ENCODE measurements around the gene NELL1.

NELL1 gene

DNA sequence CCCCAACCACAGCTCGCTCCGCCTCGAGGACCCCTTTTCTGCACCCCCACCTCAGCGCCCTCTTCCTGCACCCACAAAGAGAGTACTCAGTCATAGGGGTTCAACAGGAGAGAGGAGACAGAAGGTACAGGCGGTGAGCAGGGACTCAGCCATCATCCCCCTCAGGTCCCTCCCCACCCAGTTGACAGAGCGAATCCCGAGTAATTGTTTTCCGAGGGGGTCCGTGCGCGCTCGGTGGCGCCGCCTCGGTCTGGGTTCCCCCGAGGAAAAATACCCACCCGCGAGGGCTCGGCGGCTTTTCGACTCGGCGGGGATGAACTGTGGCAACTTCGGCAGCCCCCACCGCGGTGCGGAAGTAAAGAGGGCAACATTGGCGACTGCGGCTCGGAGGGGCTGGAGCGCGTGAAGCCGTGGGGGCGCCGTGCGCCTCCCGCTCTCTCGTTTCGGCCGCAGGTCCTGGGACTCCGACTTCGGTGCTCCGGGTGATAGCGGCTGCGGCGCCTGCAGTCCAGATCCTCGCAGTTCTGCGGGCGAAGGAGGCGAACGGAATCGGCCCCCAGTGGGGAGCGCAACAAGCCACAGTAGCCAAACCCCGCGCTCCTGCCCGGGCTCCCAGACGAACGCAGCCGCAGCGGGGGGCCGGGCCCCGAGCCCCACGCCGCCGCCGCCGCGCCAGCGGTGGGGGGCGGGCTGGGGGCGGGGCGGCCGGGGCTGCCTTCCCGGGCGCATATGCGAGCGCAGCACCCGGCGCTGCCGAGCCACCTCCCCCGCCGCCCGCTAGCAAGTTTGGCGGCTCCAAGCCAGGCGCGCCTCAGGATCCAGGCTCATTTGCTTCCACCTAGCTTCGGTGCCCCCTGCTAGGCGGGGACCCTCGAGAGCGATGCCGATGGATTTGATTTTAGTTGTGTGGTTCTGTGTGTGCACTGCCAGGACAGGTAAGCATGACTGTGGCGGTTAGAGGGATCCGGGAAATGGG, at the start of gene NELL1:
TSS of gene NELL1 (plus strand) at position 743 of the 976 bp plus-strand sequence.
- Histone ChIP-seq H3K9me3 (ENCODE audit: severe bottlenecking) (no peaks in the 10 kb centered on the region), H3K4me3 (ENCODE audit: severe bottlenecking) (no peak within 1 kb of the TSS), H3K36me3 (ENCODE audit: low read depth) (no peaks in the 10 kb centered on the region), H3K4me1 (ENCODE audit: insufficient read depth, poor library complexity, severe bottlenecking) (no peaks in the 10 kb centered on the region), H3K27ac (ENCODE audit: poor library complexity, severe bottlenecking) (no peak within 1 kb of the TSS), H3K27me3 (ENCODE audit: insufficient read depth, poor library complexity, severe bottlenecking) (peaks cover 71% of the 10 kb centered on the region)
- ATAC-seq (ENCODE audit: low read depth) (peak; percentile 20; the same call in 1 of the 3 replicates), DNase-seq (ENCODE audit: low spot score) (no peak)
- TF ChIP-seq, protein P1, sequence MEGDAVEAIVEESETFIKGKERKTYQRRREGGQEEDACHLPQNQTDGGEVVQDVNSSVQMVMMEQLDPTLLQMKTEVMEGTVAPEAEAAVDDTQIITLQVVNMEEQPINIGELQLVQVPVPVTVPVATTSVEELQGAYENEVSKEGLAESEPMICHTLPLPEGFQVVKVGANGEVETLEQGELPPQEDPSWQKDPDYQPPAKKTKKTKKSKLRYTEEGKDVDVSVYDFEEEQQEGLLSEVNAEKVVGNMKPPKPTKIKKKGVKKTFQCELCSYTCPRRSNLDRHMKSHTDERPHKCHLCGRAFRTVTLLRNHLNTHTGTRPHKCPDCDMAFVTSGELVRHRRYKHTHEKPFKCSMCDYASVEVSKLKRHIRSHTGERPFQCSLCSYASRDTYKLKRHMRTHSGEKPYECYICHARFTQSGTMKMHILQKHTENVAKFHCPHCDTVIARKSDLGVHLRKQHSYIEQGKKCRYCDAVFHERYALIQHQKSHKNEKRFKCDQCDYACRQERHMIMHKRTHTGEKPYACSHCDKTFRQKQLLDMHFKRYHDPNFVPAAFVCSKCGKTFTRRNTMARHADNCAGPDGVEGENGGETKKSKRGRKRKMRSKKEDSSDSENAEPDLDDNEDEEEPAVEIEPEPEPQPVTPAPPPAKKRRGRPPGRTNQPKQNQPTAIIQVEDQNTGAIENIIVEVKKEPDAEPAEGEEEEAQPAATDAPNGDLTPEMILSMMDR (IDR thresholded peaks at IDR 0.05; ENCODE audit: poor library complexity, severe bottlenecking): no peak

DNA sequence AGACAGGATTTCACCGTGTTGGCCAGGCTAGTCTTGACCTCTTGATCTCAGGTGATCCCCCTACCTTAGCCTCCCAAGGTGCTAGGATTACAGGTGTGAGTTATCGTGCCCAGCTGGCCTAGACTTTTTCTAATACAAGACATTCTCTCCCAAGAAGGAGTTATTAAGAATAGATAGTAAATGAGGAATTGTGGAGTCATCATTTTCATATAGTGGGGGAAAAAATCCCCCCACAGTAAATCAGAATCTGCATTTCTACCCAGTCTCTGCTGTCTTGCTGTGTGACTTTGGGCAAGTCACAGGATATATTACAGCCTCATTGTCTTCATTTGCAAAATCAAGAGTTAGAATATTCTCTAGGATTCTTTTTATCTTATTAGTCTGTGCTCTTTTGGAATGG, 48.4 kb upstream of the NELL1 start:
- no peak overlapping the region for H3K27ac ChIP-seq (ENCODE audit: poor library complexity, severe bottlenecking)
- H3K9me3 ChIP-seq (ENCODE audit: severe bottlenecking): no peaks in the 10 kb centered on the region
- no peaks in the 10 kb centered on the region for H3K27me3 ChIP-seq (ENCODE audit: insufficient read depth, poor library complexity, severe bottlenecking)
- H3K4me1 ChIP-seq (ENCODE audit: insufficient read depth, poor library complexity, severe bottlenecking): no peaks in the 10 kb centered on the region
- H3K4me3 ChIP-seq (ENCODE audit: severe bottlenecking): no peak overlapping the region
- DNase-seq (ENCODE audit: low spot score) (no peak), ATAC-seq (ENCODE audit: low read depth) (no peak)
- no peaks in the 10 kb centered on the region for H3K36me3 ChIP-seq (ENCODE audit: low read depth)
- TF ChIP-seq, protein P1 (IDR thresholded peaks at IDR 0.05; ENCODE audit: poor library complexity, severe bottlenecking): no peak

DNA sequence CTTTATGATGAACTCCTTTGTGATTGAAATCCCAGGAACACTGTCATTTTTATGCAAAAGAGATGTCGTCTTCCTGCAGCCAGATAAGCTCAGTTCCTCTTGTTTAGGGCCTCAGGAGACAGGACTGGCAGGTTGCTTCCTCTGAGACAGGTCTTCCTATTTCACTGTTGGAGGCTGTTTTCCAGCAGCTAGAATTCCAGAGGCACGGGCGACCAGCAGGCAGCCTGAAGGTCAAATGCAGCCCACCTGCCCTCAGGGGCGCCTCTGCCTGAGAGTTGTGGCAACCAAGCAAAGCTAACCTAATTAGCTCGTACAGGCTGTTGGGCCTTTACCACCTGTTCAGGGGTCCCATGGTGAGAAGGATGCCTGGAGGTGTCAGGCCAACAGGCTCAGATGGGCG, 47.7 kb upstream of the NELL1 start:
- DNase-seq (ENCODE audit: low spot score): no peak
- no peaks in the 10 kb centered on the region for H3K9me3 ChIP-seq (ENCODE audit: severe bottlenecking)
- H3K27ac ChIP-seq (ENCODE audit: poor library complexity, severe bottlenecking): no peak overlapping the region
- no peak overlapping the region for H3K4me3 ChIP-seq (ENCODE audit: severe bottlenecking)
- no peak for ATAC-seq (ENCODE audit: low read depth)
- H3K27me3 ChIP-seq (ENCODE audit: insufficient read depth, poor library complexity, severe bottlenecking): no peaks in the 10 kb centered on the region
- TF ChIP-seq, protein P1 (IDR thresholded peaks at IDR 0.05; ENCODE audit: poor library complexity, severe bottlenecking): no peak
- no peaks in the 10 kb centered on the region for H3K36me3 ChIP-seq (ENCODE audit: low read depth)
- H3K4me1 ChIP-seq (ENCODE audit: insufficient read depth, poor library complexity, severe bottlenecking): no peaks in the 10 kb centered on the region

DNA sequence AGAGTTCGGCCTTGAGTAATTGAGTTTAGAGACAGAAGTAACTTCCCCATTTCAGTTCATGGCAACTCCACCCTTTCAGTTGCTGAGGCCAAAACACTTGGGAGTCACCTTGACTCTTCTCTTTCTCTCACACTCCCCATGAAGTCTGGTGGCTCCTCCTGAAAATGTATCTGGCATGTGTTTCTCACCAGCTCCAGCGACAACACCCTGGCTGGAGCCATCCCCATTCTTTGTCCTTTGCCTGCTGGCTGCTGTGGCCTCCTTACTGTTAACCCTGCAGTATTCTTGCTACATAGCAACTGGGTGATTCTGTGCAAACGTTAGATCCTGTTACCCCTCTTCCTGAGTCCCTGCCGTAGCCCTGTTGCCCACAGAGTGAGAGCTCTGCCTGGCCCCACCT, 46.1 kb upstream of the NELL1 start:
- H3K36me3 ChIP-seq (ENCODE audit: low read depth): no peaks in the 10 kb centered on the region
- DNase-seq (ENCODE audit: low spot score) (no peak), ATAC-seq (ENCODE audit: low read depth) (no peak)
- no peak overlapping the region for H3K4me3 ChIP-seq (ENCODE audit: severe bottlenecking)
- H3K4me1 ChIP-seq (ENCODE audit: insufficient read depth, poor library complexity, severe bottlenecking): no peaks in the 10 kb centered on the region
- TF ChIP-seq, protein P1 (IDR thresholded peaks at IDR 0.05; ENCODE audit: poor library complexity, severe bottlenecking): no peak
- no peaks in the 10 kb centered on the region for H3K27me3 ChIP-seq (ENCODE audit: insufficient read depth, poor library complexity, severe bottlenecking)
- H3K9me3 ChIP-seq (ENCODE audit: severe bottlenecking): no peaks in the 10 kb centered on the region
- H3K27ac ChIP-seq (ENCODE audit: poor library complexity, severe bottlenecking): no peak overlapping the region

DNA sequence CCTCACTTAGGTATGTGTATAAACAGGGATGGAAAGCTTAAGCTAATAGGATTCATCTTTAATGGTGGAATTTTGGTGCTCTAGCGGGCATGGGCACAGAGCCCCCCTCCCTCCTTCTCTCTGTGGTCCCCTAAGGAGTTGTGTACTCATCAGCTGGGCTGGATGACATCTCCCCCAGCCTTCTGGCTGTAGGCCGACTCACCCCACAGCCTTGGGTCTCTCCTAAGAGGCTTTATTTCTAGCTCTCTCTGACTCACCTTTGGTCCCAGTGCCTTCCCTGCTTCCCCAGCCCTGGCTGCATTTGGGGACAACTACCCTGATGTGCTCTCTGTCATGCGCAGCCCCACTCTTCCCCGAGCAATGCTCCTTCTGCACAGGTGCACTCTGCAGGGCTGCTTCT, 43.1 kb upstream of the NELL1 start:
- Histone ChIP-seq H3K36me3 (ENCODE audit: low read depth) (no peaks in the 10 kb centered on the region), H3K4me3 (ENCODE audit: severe bottlenecking) (no peak overlapping the region), H3K27ac (ENCODE audit: poor library complexity, severe bottlenecking) (no peak overlapping the region), H3K27me3 (ENCODE audit: insufficient read depth, poor library complexity, severe bottlenecking) (no peaks in the 10 kb centered on the region), H3K4me1 (ENCODE audit: insufficient read depth, poor library complexity, severe bottlenecking) (no peaks in the 10 kb centered on the region), H3K9me3 (ENCODE audit: severe bottlenecking) (no peaks in the 10 kb centered on the region)
- TF ChIP-seq, protein P1 (IDR thresholded peaks at IDR 0.05; ENCODE audit: poor library complexity, severe bottlenecking): no peak
- no peak for DNase-seq (ENCODE audit: low spot score)
- no peak for ATAC-seq (ENCODE audit: low read depth)

Data from RWPE2 (cell line).